MCF 10A (cell line): ENCODE results near the gene ATRN. TPM values are rescaled to one million over a fixed set of nuclear protein-coding genes. Genes with fewer than 3 reads are reported as not detected.

Experiments used
- BruUV-seq: library from RNA; stranded (reverse); fragments of 400-500 nt; replicated peaks from 2 replicates; lab custom pipeline; 2021; lab: Mats Ljungman, UMichigan
- CTCF ChIA-PET: fragments of 300-600 bp; sonication (Branson Sonifier 250); formaldehyde crosslinking; extraction: SDS; loops from one replicate; lab custom pipeline; 2021; ENCODE audit warnings: antibody characterized with exemption, inconsistent platforms; lab: Yijun Ruan, JAX
- POLR2A ChIA-PET: fragments of 300-600, 350-650 bp; sonication (Branson Sonifier 250); formaldehyde crosslinking; extraction: SDS; loops from one replicate; lab custom pipeline; 2020; ENCODE audit warnings: antibody characterized with exemption, inconsistent platforms; lab: Yijun Ruan, JAX
- DNase-seq: peaks from one replicate; pipeline ENCODE4 v3.0.0-alpha.2; 2018; ENCODE audit not compliant: unreplicated experiment
- H3K27ac Mint-ChIP-seq: one replicate; pipeline ENCODE4 v1.8.0; 2022; ENCODE audit warnings: mild to moderate bottlenecking, low read depth, mixed read lengths; ENCODE audit not compliant: unreplicated experiment
- H3K27me3 Mint-ChIP-seq: one replicate; pipeline ENCODE4 v1.8.0; 2022; ENCODE audit warnings: mixed read lengths; ENCODE audit not compliant: insufficient read depth, unreplicated experiment
- H3K36me3 Mint-ChIP-seq: one replicate; pipeline ENCODE4 v1.8.0; 2022; ENCODE audit warnings: mild to moderate bottlenecking, moderate library complexity, mixed read lengths; ENCODE audit not compliant: insufficient read depth, unreplicated experiment
- H3K4me1 Mint-ChIP-seq: one replicate; pipeline ENCODE4 v1.8.0; 2022; ENCODE audit warnings: mixed read lengths; ENCODE audit not compliant: insufficient read depth, unreplicated experiment
- H3K4me3 Mint-ChIP-seq: one replicate; pipeline ENCODE4 v1.8.0; 2022; ENCODE audit warnings: mild to moderate bottlenecking, moderate library complexity, mixed read lengths; ENCODE audit not compliant: unreplicated experiment
- H3K9me3 Mint-ChIP-seq: one replicate; pipeline ENCODE4 v1.8.0; 2022; ENCODE audit warnings: mixed read lengths; ENCODE audit not compliant: unreplicated experiment
- intact Hi-C: fragments of 100-400 bp; cut with micrococcal nuclease; formaldehyde crosslinking; loops from 2 replicates; pipeline ENCODE4 v1.14.1; 2022
- total RNA-seq: library from RNA; stranded (reverse); gene quantifications from 2 replicates; pipeline ENCODE4 v1.2.3, GENCODE V29; 2022
- TF ChIP-seq, protein P1 (sequence below): fragments of 200-600 bp; IDR thresholded peaks from one replicate; pipeline ENCODE4 v1.8.0; 2022; ENCODE audit warnings: antibody characterized with exemption, mild to moderate bottlenecking; ENCODE audit not compliant: unreplicated experiment

ATRN gene
- total RNA-seq, 1 experiment from 2014 or later = 29.7 TPM

DNA sequence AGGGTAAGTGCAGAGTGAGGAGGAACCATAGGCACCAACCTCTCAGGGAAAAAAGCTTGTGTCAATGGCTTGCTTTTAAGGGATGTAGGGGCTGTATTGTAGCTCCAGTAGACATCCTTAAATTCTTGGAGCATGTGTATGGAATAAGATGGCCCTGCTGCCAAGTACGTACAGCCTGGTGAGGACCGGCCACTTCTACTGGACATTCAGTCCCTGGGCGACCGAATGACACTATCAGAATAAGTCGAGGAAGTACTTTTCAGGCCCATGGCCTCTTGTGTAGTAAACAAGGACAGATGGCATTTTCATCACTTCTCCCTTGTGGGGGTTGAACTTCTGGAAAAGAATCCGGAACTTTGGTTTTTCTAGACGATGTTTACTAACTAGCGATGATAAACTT lies 159.6 kb downstream of the ATRN start:
- TF ChIP-seq, protein P1, sequence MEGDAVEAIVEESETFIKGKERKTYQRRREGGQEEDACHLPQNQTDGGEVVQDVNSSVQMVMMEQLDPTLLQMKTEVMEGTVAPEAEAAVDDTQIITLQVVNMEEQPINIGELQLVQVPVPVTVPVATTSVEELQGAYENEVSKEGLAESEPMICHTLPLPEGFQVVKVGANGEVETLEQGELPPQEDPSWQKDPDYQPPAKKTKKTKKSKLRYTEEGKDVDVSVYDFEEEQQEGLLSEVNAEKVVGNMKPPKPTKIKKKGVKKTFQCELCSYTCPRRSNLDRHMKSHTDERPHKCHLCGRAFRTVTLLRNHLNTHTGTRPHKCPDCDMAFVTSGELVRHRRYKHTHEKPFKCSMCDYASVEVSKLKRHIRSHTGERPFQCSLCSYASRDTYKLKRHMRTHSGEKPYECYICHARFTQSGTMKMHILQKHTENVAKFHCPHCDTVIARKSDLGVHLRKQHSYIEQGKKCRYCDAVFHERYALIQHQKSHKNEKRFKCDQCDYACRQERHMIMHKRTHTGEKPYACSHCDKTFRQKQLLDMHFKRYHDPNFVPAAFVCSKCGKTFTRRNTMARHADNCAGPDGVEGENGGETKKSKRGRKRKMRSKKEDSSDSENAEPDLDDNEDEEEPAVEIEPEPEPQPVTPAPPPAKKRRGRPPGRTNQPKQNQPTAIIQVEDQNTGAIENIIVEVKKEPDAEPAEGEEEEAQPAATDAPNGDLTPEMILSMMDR = no peak
- intact Hi-C loops = no loop called here
- Mint-ChIP-seq H3K27me3 (no peaks in the 10 kb centered on the region), H3K4me1 (no peaks in the 10 kb centered on the region), H3K4me3 (no peak overlapping the region), H3K27ac (no peak overlapping the region), H3K9me3 (no peaks in the 10 kb centered on the region), H3K36me3 (peaks cover 25% of the 10 kb centered on the region)
- DNase-seq = no peak
- no TSS peak for BruUV-seq
- CTCF ChIA-PET = interaction anchor here (0.6 to 1.6 kb wide), 6 partner anchors 21 to 1274 kb away, joined by 3 to 6 read pairs (median 4); partner anchors contain the start of gene AP5S1
- POLR2A ChIA-PET = interaction anchor here (1.0 kb wide), 1 partner anchor 160 kb away, joined by 4 read pairs; no protein-coding TSS in a partner anchor

DNA sequence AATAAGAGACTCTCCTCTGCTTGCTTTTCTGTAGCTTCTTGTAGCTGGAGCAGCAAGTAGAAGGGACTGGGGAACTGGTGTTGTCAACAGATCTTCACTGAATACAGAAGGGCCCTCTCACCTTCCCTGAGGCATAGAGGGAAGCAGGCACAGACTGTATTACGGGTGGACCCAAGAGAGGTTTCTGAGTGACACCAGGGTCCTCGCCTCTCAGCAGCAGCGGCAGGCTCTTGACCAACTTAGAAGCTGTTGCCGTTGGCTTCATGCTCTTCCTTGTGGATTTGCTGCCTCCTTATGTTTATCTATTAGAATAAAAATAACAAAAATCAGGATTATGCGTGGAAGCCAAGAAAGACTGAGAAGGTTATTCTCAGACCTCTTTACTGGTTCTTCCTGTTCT lies 160.7 kb downstream of the ATRN start:
- ChIA-PET CTCF (no interaction called here), POLR2A (no interaction called here)
- Mint-ChIP-seq H3K36me3 (peaks cover 25% of the 10 kb centered on the region), H3K4me1 (no peaks in the 10 kb centered on the region), H3K9me3 (no peaks in the 10 kb centered on the region), H3K4me3 (no peak overlapping the region), H3K27me3 (no peaks in the 10 kb centered on the region), H3K27ac (no peak overlapping the region)
- intact Hi-C loops = no loop called here
- TF ChIP-seq, protein P1 = no peak
- DNase-seq = no peak
- no TSS peak for BruUV-seq

DNA sequence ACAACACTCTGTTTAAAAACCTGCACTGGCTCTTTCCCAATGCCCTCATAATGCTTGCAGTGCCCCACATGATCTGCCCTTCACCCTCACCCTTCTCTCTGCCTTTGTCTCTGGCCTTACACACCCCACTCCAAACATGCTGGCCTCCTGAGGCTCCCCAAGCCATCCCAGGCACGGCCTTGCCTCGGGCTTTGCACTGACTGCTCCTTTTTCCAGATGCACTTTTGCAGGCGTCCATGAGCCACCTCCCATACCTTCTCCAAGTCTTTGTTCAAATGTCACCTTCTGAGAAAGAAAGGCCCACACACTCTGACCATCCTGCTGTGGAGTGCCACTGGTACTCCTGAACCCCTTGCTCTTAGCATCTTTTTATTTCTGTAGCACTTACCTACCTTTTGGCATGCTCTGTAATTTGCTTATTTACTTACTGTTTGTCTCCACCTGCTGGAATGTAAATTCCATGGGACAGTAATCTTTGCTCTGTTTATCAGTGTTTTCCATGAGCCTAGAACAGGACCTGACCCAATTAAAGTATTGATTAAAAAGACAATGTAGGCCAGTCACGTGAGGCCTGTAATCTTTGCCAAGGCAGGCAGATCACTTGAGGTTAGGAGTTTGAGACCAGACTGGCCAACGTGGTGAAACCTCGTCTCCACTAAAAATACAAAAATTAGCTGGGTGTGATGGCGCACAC lies 161.6 kb downstream of the ATRN start:
- intact Hi-C loops = loop anchor here (1.0 kb wide), 1 partner anchor 69 kb away; no protein-coding TSS in a partner anchor
- POLR2A ChIA-PET = no interaction called here
- TF ChIP-seq, protein P1 = peak; percentile 12
- Mint-ChIP-seq H3K4me1 (no peaks in the 10 kb centered on the region), H3K27me3 (no peaks in the 10 kb centered on the region), H3K9me3 (no peaks in the 10 kb centered on the region), H3K4me3 (no peak overlapping the region), H3K27ac (no peak overlapping the region), H3K36me3 (peaks cover 16% of the 10 kb centered on the region)
- BruUV-seq = no TSS peak
- CTCF ChIA-PET = interaction anchor here (0.7 to 0.8 kb wide), 4 partner anchors 20 to 225 kb away, joined by 3 to 5 read pairs (median 3); no protein-coding TSS in a partner anchor
- DNase-seq = no peak

DNA sequence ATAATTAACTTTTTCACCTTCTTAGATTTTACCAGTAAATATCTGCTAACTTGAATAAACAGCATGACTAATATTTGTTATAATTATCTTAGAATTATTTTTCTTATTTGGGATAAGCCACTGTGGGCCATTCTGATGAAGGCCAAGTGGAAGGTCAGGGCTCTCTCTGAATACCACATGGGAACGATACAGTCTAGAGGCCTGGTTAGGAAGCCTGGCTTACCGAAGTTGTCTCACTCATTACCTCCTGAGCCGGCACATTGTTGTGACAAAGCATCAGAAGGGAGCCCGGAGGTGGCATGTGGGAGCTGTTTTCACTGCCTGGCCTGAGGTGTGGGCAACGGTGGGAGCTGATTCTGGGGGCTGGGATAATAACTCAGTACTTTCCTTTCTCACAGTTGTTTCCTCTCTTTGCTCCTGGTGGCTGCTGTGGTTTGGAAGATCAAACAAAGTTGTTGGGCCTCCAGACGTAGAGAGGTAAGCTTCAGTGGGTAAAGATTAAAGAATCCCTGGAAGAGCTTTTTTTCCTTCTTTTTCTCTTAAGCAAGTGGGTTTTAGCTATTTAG lies 163.2 kb downstream of the ATRN start:
- no peaks in the 10 kb centered on the region for H3K9me3 Mint-ChIP-seq
- TF ChIP-seq, protein P1 = no peak
- no peak overlapping the region for H3K27ac Mint-ChIP-seq
- no TSS peak for BruUV-seq
- H3K4me1 Mint-ChIP-seq = no peaks in the 10 kb centered on the region
- H3K36me3 Mint-ChIP-seq = peaks cover 11% of the 10 kb centered on the region
- CTCF ChIA-PET = interaction anchor here (0.6 to 2.1 kb wide), 4 partner anchors 14 to 69 kb away, joined by 3 to 5 read pairs (median 4); no protein-coding TSS in a partner anchor
- POLR2A ChIA-PET = no interaction called here
- DNase-seq = no peak
- intact Hi-C loops = no loop called here
- H3K4me3 Mint-ChIP-seq = no peak overlapping the region
- H3K27me3 Mint-ChIP-seq = no peaks in the 10 kb centered on the region
